Kidney epithelial cell (primary cell): ENCODE data around the gene ZMIZ1. TPM values are rescaled to one million over a fixed set of nuclear protein-coding genes. Genes with fewer than 3 reads are reported as not detected.

ENCODE experiments used
- DNase-seq: peaks from one replicate; pipeline ENCODE4 v3.0.0-alpha.2; 2010; ENCODE audit warnings: low read depth
- H3K27me3 ChIP-seq: 2 replicates; pipeline ENCODE4 v1.6.0; 2011; ENCODE audit warnings: low read length; ENCODE audit not compliant: control insufficient read depth, insufficient read depth
- H3K36me3 ChIP-seq: 2 replicates; pipeline ENCODE4 v1.5.1; 2011; ENCODE audit warnings: low read length; ENCODE audit not compliant: control insufficient read depth, insufficient read depth
- H3K4me3 ChIP-seq: 2 replicates; pipeline ENCODE4 v1.5.1; 2011; ENCODE audit warnings: low read depth, mild to moderate bottlenecking, control low read depth, low read length
- total RNA-seq: library from RNA; depleted of rRNA; stranded (reverse); fragments of >200 nt; gene quantifications from 2 replicates; pipeline ENCODE4 v1.2.3, GENCODE V29; 2015
- TF ChIP-seq, protein P1 (sequence below): IDR thresholded peaks from 2 replicates; pipeline ENCODE4 v1.5.1; 2011; ENCODE audit warnings: mild to moderate bottlenecking, moderate library complexity, low read length, control low read depth, inconsistent platforms; ENCODE audit not compliant: insufficient read depth, poor library complexity, severe bottlenecking

The ZMIZ1 gene
- total RNA-seq, 1 donor from 2014 or later = 57.5 TPM

DNA sequence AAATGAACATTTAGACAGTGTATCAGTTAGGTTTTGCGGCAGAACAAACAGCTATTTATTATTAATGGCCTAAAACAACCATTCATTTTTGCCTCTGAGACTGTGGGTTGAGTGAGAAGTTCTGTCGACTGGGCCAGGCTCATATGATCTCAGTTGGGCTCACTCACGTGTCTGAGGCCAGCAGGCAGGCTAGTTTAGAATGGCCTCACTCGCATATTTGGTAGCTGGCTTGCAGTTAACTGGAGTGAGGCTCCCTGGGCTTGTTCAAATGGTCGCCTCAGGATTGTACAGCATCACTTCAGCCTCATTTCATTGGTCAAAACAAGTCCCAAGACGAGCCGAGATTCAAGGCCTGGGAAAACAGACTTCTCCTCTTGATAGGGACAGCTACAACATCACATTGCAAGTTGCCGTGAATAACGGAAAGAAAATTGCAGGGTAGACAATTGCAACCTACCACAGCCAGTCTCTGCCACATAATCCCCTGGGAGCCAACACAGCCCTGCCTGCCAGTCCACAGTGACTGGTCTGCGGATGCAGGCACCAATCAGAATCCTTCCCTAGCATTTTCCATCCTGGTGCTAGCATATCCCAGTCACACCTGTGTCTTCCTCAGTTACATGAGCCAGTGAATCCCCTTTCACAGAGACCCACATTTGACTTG lies 255.4 kb downstream of the ZMIZ1 start:
- Histone ChIP-seq H3K4me3 (no peak overlapping the region), H3K27me3 (no peaks in the 10 kb centered on the region), H3K36me3 (no peaks in the 10 kb centered on the region)
- DNase-seq = no peak
- TF ChIP-seq, protein P1, sequence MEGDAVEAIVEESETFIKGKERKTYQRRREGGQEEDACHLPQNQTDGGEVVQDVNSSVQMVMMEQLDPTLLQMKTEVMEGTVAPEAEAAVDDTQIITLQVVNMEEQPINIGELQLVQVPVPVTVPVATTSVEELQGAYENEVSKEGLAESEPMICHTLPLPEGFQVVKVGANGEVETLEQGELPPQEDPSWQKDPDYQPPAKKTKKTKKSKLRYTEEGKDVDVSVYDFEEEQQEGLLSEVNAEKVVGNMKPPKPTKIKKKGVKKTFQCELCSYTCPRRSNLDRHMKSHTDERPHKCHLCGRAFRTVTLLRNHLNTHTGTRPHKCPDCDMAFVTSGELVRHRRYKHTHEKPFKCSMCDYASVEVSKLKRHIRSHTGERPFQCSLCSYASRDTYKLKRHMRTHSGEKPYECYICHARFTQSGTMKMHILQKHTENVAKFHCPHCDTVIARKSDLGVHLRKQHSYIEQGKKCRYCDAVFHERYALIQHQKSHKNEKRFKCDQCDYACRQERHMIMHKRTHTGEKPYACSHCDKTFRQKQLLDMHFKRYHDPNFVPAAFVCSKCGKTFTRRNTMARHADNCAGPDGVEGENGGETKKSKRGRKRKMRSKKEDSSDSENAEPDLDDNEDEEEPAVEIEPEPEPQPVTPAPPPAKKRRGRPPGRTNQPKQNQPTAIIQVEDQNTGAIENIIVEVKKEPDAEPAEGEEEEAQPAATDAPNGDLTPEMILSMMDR = no peak

DNA sequence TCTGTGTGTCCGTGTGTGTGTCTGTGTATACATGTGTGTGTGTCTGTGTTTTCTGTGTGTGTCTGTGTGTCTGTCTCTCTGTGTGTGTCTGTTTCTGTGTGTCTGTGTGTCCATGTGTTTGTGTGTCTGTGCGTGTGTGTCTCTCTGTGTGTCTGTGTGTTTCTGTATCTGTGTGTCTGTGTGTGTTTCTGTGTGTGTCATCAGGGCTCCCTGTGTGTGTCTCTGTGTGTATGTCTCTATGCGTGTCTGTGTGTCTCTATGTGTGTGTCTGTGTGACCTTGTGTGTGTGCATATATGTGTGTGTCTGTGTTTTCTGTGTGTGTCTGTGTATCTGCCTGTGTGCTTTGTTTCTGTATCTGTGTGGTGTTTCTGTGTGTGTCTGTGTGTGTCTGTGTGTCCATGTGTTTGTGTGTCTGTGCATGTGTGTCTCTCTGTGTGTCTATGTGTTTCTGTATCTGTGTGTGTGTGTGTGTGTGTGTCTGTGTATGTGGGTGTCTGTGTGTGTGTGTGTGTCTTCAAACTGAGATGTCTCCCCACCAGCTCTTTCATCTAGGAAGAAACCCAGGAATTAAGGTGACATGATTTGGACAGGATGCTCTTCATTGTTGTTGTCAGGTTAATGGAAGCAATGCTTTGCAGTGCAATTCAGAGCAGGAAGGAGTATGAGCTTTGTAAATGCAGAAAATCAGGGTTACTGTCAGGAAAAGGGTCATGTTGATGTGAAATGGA lies 257.8 kb downstream of the ZMIZ1 start:
- H3K27me3 ChIP-seq = no peaks in the 10 kb centered on the region
- no peak for DNase-seq
- no peaks in the 10 kb centered on the region for H3K36me3 ChIP-seq
- no peak overlapping the region for H3K4me3 ChIP-seq
- TF ChIP-seq, protein P1 = no peak

DNA sequence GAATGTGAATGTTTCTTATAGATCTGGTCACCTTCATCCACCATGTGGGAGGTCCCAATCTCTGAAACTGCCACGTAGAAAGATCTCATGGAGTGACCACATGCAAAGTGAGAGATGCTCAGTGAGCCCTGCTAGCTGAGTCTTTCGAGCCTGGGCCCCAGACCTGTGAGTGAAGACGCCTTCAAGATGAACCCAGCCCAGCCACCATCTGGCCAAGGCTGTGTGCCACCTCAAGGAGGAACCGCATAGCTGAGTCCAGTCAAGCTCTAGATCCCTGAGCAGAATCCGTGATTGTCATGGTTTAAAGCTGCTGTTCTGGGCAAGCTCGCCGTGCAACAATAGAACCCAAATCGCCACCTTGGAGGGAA lies 258.3 kb downstream of the ZMIZ1 start:
- Histone ChIP-seq H3K4me3 (no peak overlapping the region), H3K36me3 (no peaks in the 10 kb centered on the region), H3K27me3 (no peaks in the 10 kb centered on the region)
- no peak for DNase-seq
- TF ChIP-seq, protein P1 = no peak

DNA sequence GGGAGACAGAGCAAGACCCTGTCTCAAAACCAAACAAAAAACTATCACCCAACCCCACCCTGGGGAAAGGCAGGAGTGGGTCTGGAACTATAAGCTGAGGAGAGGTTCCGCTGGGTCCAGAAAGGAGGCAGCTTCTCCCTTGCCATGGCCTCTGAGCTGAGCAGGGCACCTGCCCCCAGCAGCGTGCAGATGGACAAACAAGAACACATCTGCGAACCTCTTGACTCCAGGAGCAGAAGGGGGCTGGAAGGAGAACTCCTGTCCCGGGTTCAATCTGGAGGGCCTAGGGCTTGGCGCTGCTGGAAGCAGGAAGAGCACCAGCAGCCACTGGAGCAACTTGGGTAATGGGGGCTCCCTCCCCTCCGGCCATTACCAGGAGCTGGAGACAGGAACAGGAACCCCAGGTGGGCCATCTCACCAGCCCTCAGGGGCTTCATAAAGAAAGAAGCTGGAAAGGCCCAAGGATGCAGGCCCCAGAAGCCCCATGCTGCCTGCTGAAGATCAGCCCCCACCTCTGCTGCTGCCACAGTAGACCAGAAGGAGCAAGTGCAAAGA lies 259.5 kb downstream of the ZMIZ1 start:
- H3K36me3 ChIP-seq = no peaks in the 10 kb centered on the region
- no peak overlapping the region for H3K4me3 ChIP-seq

DNA sequence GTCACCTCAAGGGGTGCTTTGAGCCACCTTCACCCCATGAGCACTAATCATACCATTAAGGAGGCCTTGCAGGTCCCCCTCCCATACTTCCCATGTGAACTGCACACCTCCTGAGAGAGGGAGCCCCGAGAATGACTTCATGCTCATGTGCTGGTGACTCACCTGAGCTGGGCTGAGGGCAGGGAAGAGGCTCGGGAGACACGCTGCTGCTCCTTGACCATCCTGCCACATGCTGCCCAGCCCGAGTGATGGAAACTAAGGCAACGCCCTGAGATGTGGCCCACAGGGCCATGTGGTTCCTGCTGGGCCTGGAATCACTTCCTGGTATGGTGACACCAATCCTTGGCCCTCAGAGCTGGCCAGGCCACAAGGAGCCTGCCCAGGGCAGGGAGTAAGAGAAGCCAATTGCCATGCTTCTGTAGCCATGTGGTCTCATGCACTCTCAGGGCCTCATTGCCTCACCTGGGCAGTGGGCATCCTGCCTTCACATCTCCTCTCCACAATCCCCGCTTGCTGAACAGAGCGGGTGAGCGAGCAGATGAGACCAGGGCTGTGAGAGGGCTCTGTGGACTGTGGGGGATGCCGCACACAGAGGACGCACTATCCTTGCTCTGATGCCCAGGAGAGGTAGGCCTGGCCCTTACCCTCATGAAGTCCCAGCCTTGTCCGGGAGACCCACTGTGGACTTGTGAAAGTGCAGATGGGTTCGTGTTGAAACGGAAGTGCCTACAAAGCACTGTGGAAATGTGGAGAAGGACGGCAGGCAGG lies 260.2 kb downstream of the ZMIZ1 start:
- TF ChIP-seq, protein P1 = no peak
- H3K27me3 ChIP-seq = no peaks in the 10 kb centered on the region

More for the DNA sequence above, 259.5 kb downstream of the ZMIZ1 start:
- H3K27me3 ChIP-seq = no peaks in the 10 kb centered on the region
- TF ChIP-seq, protein P1 = no peak
- DNase-seq = no peak

More for the DNA sequence above, 260.2 kb downstream of the ZMIZ1 start:
- no peak for DNase-seq
- no peak overlapping the region for H3K4me3 ChIP-seq
- H3K36me3 ChIP-seq = no peaks in the 10 kb centered on the region
